Mesothelial cell of epicardium (in vitro differentiated cells): ENCODE measurements around the gene GMPPB. TPM values are rescaled to one million over a fixed set of nuclear protein-coding genes. Genes with fewer than 3 reads are reported as not detected.
"Not testable (repeated sequence)": the region's sequence is repeated elsewhere in the genome, so short reads cannot be mapped to it uniquely, and the experiment has no call there.

Experiments used
- DNase-seq, 2 experiments: peaks; one replicate each; pipeline ENCODE4 v3.0.0; 2021; ENCODE audit warnings: low spot score in 2 of 2; ENCODE audit not compliant: unreplicated experiment in 2 of 2
- H3K27ac Mint-ChIP-seq: 2 replicates; pipeline ENCODE4 v1.8.0; 2021; ENCODE audit warnings: mixed read lengths
- H3K27me3 Mint-ChIP-seq: 2 replicates; pipeline ENCODE4 v1.8.0; 2021; ENCODE audit warnings: low read depth, mixed read lengths
- H3K36me3 Mint-ChIP-seq: 2 replicates; pipeline ENCODE4 v1.8.0; 2021; ENCODE audit warnings: mixed read lengths
- H3K4me1 Mint-ChIP-seq: 2 replicates; pipeline ENCODE4 v1.8.0; 2021; ENCODE audit warnings: mixed read lengths
- H3K4me3 Mint-ChIP-seq: 2 replicates; pipeline ENCODE4 v1.8.0; 2021; ENCODE audit warnings: mild to moderate bottlenecking, moderate library complexity, mixed read lengths
- H3K9me3 Mint-ChIP-seq: 2 replicates; pipeline ENCODE4 v1.8.0; 2021; ENCODE audit warnings: mixed read lengths
- total RNA-seq: library from RNA; stranded (reverse); gene quantifications from 3 replicates; pipeline ENCODE4 v1.2.1, GENCODE V29; 2021
- TF ChIP-seq, protein P1 (sequence below): fragments of 200-600 bp; sonication (generic); IDR thresholded peaks from one replicate; pipeline ENCODE4 v1.5.0; 2021; ENCODE audit warnings: antibody characterized with exemption; ENCODE audit not compliant: unreplicated experiment

Gene GMPPB
- total RNA-seq, 1 donor from 2014 or later: 32.3 TPM

DNA sequence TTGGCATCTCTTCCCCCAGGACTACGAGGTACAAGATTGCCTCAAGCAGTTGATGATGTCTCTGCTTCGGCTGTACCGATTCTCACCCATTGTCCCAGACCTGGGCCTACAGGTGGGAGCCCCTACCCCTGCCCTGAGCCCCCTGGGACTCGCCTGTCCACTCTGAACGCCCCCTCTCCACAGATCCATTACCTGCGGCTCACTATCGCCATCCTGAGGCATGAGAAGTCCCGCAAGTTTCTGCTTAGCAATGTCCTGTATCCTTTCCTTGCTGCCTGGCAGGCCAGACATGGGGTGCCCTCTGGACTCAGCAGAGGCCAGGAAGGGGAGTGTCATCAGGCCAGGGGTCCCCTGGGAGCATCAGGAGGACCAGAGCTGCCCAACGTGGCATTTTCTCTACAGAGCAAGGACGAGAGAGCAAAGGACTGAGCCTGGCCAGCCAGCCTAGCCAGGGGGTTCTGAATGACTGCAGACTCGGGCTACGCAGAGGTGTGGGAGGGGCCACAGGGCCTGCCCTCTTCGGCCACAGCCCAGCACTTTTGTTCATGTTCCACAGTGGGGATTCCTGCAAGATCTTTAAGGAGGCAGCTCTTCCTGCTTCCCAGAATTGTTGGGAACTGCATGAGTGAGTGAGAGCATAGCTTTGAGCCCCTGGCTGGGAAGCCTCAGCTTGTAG, 23.2 kb downstream of the GMPPB start:
- TF ChIP-seq, protein P1, sequence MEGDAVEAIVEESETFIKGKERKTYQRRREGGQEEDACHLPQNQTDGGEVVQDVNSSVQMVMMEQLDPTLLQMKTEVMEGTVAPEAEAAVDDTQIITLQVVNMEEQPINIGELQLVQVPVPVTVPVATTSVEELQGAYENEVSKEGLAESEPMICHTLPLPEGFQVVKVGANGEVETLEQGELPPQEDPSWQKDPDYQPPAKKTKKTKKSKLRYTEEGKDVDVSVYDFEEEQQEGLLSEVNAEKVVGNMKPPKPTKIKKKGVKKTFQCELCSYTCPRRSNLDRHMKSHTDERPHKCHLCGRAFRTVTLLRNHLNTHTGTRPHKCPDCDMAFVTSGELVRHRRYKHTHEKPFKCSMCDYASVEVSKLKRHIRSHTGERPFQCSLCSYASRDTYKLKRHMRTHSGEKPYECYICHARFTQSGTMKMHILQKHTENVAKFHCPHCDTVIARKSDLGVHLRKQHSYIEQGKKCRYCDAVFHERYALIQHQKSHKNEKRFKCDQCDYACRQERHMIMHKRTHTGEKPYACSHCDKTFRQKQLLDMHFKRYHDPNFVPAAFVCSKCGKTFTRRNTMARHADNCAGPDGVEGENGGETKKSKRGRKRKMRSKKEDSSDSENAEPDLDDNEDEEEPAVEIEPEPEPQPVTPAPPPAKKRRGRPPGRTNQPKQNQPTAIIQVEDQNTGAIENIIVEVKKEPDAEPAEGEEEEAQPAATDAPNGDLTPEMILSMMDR: no peak
- Mint-ChIP-seq H3K9me3 (no peaks in the 10 kb centered on the region), H3K27ac (no peak overlapping the region), H3K36me3 (peaks cover 1% of the 10 kb centered on the region), H3K4me1 (no peaks in the 10 kb centered on the region), H3K4me3 (no peak overlapping the region), H3K27me3 (no peaks in the 10 kb centered on the region)
- no peak for DNase-seq

DNA sequence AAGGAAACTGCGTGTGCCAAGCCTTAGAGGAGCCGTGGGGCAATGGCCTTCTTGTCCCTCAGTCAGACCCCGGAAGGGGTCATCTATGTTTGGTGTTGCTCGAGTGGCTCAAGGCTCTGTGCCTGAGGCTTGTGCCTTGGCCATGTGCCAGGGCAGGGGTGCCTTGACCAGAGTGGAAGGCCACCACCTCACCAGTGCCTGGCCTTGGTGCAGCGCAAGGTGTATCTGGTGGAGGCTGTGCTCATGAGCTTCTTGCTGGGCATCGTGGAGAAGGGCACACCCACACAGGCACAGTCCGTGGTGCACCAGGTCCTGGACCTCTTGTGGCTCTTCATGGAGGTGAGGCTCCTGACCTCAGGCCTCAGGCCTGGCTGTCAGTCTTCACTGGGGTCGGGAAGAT, 23.7 kb downstream of the GMPPB start:
- no peak overlapping the region for H3K27ac Mint-ChIP-seq
- H3K4me3 Mint-ChIP-seq: no peak overlapping the region

DNA sequence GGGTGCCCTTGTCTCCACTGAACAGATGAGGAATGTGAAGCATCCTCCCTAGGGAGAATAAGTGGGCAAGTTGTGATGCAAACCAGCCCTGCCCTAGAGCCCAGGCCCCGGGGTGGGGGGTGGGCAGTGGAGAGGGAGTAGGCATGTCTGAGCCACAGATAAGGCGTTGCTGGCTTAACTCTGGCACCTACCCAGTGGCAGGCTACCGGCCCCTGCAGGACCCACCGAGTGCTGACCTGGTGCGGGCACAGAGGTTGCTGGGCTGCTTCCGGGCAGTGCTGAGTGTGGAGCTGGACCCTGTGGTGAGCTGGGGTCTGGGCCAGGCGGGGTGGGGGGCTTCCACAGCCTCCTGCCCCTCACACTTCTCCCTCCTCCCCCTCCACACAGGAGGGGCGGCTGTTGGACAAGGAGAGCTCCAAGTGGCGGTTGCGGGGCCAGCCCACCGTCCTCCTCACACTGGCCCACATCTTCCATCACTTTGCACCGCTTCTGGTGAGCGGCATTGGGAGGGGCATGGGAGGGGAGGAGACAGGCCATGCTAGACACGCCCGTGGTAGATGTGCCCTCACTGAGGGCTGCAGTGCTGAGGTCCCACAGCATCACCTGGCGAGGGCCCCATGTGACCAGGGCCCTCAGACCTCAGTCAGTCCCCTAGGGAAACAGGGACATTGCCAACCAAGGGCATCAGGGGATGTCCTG, 24.3 kb downstream of the GMPPB start:
- DNase-seq: no peak
- Mint-ChIP-seq H3K36me3 (peaks cover 1% of the 10 kb centered on the region), H3K9me3 (no peaks in the 10 kb centered on the region), H3K27me3 (no peaks in the 10 kb centered on the region), H3K4me3 (no peak overlapping the region), H3K4me1 (no peaks in the 10 kb centered on the region), H3K27ac (no peak overlapping the region)
- TF ChIP-seq, protein P1: no peak

More for the DNA sequence above, 23.7 kb downstream of the GMPPB start:
- no peaks in the 10 kb centered on the region for H3K4me1 Mint-ChIP-seq
- no peak for DNase-seq
- H3K36me3 Mint-ChIP-seq: peaks cover 1% of the 10 kb centered on the region
- H3K9me3 Mint-ChIP-seq: no peaks in the 10 kb centered on the region
- TF ChIP-seq, protein P1: no peak
- no peaks in the 10 kb centered on the region for H3K27me3 Mint-ChIP-seq

DNA sequence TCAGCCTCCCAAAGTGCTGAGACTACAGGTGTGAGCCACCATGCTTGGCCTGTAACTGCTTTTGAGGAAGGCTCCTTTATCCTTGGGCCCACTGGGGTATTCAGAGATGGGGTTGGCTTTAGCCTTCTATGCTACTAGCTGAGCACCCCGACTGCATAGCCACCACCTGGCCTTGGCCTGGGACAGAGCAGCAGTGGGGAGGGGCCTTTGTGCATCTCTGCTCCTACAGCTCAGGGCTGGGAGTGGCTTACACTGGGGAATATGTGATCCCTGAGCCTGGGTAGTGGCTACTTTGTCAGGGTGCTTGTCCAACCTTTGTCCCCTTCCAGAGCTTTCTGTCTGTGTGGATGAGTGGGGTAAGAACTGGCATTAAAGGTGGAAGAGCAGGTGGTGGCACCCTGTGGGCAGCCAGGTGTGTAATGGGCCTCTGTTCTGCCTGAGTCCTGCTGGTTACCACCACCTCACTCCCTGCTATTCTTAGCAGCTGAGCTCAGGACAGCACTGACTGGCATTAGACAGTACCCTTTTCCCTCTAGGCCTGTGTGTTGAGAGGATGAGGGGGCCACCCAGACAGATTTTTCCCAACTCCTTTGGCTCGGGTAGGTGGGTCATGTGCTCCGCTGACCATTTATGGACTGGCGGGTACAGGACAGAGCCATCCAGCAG, 28.3 kb downstream of the GMPPB start:
- H3K4me3 Mint-ChIP-seq, H3K27ac Mint-ChIP-seq, H3K27me3 Mint-ChIP-seq, H3K36me3 Mint-ChIP-seq, DNase-seq, H3K4me1 Mint-ChIP-seq, H3K9me3 Mint-ChIP-seq: not testable (repeated sequence)

DNA sequence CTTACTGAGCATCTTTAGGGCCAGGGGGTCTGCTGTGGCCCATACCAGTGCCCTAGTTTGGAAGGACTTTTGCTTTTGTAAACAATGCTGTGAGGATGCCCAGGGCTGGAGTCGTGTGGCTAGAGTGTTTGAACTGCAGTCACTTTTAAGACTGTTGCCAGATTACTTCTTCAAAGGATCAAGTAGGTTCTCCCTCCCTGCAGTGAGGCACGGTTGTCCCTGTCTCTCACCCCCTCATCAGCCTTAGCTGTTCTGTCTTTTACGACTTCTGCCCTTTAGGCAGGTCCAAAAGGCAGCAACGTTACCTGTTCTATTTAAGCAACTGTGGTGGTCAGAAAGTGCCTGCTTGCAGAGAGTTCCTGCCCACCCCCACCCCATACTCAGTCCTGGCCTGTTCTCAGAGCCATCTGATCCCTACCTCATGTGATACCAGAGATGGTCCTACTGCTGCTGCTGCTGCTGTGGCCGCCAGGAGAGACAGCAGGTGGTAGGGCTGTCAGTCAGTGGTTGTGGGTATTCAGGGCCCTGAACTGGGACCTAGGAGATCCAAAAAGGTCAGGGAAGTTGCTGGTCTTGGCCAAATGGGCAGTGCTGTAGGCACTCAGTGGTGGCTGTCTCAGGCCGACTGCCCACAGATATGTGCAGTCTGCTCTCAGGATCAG, 29.2 kb downstream of the GMPPB start:
- not testable (repeated sequence) for H3K27me3 Mint-ChIP-seq, DNase-seq, H3K36me3 Mint-ChIP-seq, H3K9me3 Mint-ChIP-seq, H3K27ac Mint-ChIP-seq, H3K4me3 Mint-ChIP-seq
- H3K4me1 Mint-ChIP-seq: peaks cover 13% of the 10 kb centered on the region

DNA sequence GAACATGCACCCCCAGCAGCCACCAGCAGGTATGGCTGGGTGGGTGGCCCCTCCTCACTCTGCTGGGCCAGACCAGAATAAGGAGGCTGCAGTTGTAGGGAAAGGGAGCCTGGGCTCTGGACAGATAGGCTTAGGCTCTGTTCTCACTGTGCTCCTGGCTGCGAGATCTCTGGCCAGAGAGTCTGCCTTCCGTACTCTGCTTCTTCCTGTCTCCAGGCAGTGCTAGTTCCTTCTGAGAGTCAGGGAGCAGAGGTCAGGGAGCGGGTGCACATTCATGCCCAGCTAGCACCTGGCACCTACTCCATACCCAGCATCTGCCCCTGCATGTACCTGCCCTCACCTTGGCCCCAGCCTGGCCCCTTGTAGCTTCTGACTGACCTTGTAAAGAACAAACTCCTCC, 32.3 kb downstream of the GMPPB start:
- not testable (repeated sequence) for H3K9me3 Mint-ChIP-seq, H3K36me3 Mint-ChIP-seq
- peak overlapping the region; percentile 95 for H3K4me3 Mint-ChIP-seq

DNA sequence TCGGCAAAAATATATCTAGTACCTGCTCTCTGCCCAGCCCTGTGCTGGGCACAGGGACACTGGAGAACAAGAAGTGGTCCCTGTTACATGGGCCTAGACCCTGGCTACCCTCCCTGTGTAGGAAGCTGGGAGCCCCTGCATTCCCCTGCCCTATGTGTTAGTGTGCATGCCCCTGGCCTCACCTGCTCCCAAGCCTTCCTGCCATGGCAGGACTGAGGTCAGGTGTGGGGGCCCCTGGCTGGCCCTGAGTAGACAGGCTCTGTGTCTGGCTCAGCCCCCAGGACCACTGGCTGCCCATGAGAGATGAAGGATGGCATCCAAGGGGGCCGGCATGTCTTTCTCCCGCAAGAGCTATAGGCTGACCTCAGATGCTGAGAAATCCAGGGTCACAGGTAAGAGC, 32.9 kb downstream of the GMPPB start:
- not testable (repeated sequence) for H3K27me3 Mint-ChIP-seq, H3K27ac Mint-ChIP-seq, H3K9me3 Mint-ChIP-seq, H3K36me3 Mint-ChIP-seq, DNase-seq
- H3K4me3 Mint-ChIP-seq: peak overlapping the region; percentile 95
- H3K4me1 Mint-ChIP-seq: peaks cover 32% of the 10 kb centered on the region

More for the DNA sequence above, 32.3 kb downstream of the GMPPB start:
- DNase-seq, H3K27ac Mint-ChIP-seq, H3K27me3 Mint-ChIP-seq: not testable (repeated sequence)
- H3K4me1 Mint-ChIP-seq: peaks cover 32% of the 10 kb centered on the region

DNA sequence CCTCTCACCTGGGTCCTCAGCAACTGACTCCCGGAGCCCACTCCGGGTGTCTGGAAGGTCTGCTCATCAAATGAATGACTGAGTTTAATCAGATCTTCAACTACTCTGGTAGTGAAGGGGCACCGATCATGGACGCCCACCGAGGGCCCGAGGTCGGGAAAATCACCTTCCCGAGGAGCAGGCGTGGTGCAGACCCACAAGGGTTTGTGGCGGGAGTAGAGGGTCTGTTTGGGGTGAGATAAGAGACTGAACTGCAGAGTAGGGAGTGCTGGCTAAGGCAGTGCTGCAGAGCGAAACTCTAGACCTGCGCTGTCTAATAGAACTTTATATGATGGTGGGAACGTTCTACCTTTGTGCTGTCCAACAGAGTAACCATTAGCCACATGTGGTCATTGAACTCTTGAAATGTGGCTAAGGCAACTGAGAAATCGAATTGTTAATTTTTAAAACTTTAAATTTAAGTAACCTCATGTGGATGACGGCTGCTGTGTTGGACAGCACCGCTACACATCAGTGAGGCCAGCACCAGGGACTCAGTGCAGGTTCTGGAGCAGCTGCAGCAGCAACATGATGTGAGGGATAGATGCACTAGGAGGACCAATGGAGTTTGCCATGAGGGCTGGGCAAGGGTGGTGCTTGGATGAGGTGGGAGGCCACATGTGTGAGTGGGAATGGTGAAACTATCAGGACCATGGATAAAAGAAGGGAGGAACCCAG, 33.7 kb downstream of the GMPPB start:
- H3K27me3 Mint-ChIP-seq, H3K36me3 Mint-ChIP-seq, DNase-seq, H3K9me3 Mint-ChIP-seq: not testable (repeated sequence)
- peak overlapping the region; percentile 95 for H3K4me3 Mint-ChIP-seq
- peak overlapping the region; percentile 96 for H3K27ac Mint-ChIP-seq
- peaks cover 32% of the 10 kb centered on the region for H3K4me1 Mint-ChIP-seq
